Measurements from ENCODE around the gene TMEM273.

DNA sequence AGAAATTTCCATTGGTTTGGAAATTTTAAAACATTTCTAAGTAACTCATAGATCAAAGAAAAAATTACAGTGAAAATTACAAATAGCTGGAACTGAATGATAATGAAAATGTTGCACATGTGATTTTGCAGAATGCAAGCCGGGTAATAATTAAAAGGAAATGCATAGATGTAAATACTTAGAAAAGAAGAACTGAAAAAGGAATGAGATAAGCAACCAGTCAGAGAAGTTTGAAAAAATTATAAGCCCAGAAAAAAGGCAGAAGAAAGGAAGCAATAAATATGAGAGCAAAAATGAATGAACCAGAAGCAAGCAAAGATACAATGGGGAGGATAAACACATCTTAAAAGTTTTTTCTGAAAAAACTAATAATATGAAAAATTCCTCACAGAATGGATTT lies 3.2 kb upstream of the TMEM273 start:
- TF ChIP-seq, protein P1, sequence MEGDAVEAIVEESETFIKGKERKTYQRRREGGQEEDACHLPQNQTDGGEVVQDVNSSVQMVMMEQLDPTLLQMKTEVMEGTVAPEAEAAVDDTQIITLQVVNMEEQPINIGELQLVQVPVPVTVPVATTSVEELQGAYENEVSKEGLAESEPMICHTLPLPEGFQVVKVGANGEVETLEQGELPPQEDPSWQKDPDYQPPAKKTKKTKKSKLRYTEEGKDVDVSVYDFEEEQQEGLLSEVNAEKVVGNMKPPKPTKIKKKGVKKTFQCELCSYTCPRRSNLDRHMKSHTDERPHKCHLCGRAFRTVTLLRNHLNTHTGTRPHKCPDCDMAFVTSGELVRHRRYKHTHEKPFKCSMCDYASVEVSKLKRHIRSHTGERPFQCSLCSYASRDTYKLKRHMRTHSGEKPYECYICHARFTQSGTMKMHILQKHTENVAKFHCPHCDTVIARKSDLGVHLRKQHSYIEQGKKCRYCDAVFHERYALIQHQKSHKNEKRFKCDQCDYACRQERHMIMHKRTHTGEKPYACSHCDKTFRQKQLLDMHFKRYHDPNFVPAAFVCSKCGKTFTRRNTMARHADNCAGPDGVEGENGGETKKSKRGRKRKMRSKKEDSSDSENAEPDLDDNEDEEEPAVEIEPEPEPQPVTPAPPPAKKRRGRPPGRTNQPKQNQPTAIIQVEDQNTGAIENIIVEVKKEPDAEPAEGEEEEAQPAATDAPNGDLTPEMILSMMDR (IDR thresholded peaks at IDR 0.05; ENCODE audit: low read length): no peak
- no peak for TF ChIP-seq EZH2 (IDR thresholded peaks at IDR 0.05; ENCODE audit: borderline replicate concordance, low read length)

Measured in OCI-LY1 (cell line).